HL-60/S4 treated with phorbol 12-myristate 13-acetate at 8.2 ng/mL for 4 days and 3 days (cell line): ENCODE results near the gene PRKG1.

ENCODE experiments used
- in situ Hi-C: fragments of 300-500 bp; cut with MboI; formaldehyde crosslinking; loops from 2 replicates; pipeline ENCODE4 v1.15.0; 2022; ENCODE audit warnings: low sequenced_read_pairs

PRKG1 gene

GRCh38 chr10:52066383-52066782 is 992.1 kb downstream of the PRKG1 start:
- in situ Hi-C loops, result no loop called here

- in situ Hi-C loops, result no loop called here
Observed at GRCh38 chr10:52068485-52068884, 994.2 kb downstream of the PRKG1 start.

GRCh38 chr10:52071814-52072213 is 997.5 kb downstream of the PRKG1 start:
- in situ Hi-C loops, result no loop called here

GRCh38 chr10:52074505-52075026 is 1000.3 kb downstream of the PRKG1 start:
- in situ Hi-C loops, result no loop called here

GRCh38 chr10:52077814-52078213 is 1003.5 kb downstream of the PRKG1 start:
- in situ Hi-C loops, result no loop called here

GRCh38 chr10:52078397-52078937 is 1004.2 kb downstream of the PRKG1 start:
- in situ Hi-C loops, result no loop called here

- in situ Hi-C loops, result no loop called here
Observed at GRCh38 chr10:52082307-52082706, 1008.0 kb downstream of the PRKG1 start.

GRCh38 chr10:52083422-52083821 is 1009.1 kb downstream of the PRKG1 start:
- in situ Hi-C loops, result no loop called here

GRCh38 chr10:52092390-52092789 is 1018.1 kb downstream of the PRKG1 start:
- in situ Hi-C loops, result no loop called here

GRCh38 chr10:52098130-52098529 is 1023.8 kb downstream of the PRKG1 start:
- in situ Hi-C loops, result no loop called here

GRCh38 chr10:52099026-52099600 is 1024.8 kb downstream of the PRKG1 start:
- in situ Hi-C loops, result no loop called here

GRCh38 chr10:52100011-52100547 is 1025.8 kb downstream of the PRKG1 start:
- in situ Hi-C loops, result no loop called here

GRCh38 chr10:52105301-52105700 is 1031.0 kb downstream of the PRKG1 start:
- in situ Hi-C loops, result no loop called here

- in situ Hi-C loops, result no loop called here
Observed at GRCh38 chr10:52106011-52106410, 1031.7 kb downstream of the PRKG1 start.

GRCh38 chr10:52106899-52107298 is 1032.6 kb downstream of the PRKG1 start:
- in situ Hi-C loops, result no loop called here

- in situ Hi-C loops, result no loop called here
Observed at GRCh38 chr10:52108236-52108635, 1033.9 kb downstream of the PRKG1 start.

GRCh38 chr10:52110576-52110975 is 1036.3 kb downstream of the PRKG1 start:
- in situ Hi-C loops, result no loop called here

GRCh38 chr10:52111101-52111891 is 1037.0 kb downstream of the PRKG1 start:
- in situ Hi-C loops, result no loop called here

- in situ Hi-C loops, result no loop called here
Observed at GRCh38 chr10:52115823-52116222, 1041.5 kb downstream of the PRKG1 start.

- in situ Hi-C loops, result no loop called here
Observed at GRCh38 chr10:52119507-52119906, 1045.2 kb downstream of the PRKG1 start.

GRCh38 chr10:52121688-52122087 is 1047.4 kb downstream of the PRKG1 start:
- in situ Hi-C loops, result no loop called here
